Measurements from ENCODE around the gene TALDO1.
A peak's percentile ranks its signal among the peaks of the same experiment; 100 is the strongest.

TALDO1 gene

GRCh38 chr11:779955-780532 lies 32.8 kb downstream of the TALDO1 start:
- TF ChIP-seq, protein P1, sequence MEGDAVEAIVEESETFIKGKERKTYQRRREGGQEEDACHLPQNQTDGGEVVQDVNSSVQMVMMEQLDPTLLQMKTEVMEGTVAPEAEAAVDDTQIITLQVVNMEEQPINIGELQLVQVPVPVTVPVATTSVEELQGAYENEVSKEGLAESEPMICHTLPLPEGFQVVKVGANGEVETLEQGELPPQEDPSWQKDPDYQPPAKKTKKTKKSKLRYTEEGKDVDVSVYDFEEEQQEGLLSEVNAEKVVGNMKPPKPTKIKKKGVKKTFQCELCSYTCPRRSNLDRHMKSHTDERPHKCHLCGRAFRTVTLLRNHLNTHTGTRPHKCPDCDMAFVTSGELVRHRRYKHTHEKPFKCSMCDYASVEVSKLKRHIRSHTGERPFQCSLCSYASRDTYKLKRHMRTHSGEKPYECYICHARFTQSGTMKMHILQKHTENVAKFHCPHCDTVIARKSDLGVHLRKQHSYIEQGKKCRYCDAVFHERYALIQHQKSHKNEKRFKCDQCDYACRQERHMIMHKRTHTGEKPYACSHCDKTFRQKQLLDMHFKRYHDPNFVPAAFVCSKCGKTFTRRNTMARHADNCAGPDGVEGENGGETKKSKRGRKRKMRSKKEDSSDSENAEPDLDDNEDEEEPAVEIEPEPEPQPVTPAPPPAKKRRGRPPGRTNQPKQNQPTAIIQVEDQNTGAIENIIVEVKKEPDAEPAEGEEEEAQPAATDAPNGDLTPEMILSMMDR (conservative IDR thresholded peaks at IDR 0.05), result no peak
- no peak overlapping the region for H3K27ac ChIP-seq

DNA sequence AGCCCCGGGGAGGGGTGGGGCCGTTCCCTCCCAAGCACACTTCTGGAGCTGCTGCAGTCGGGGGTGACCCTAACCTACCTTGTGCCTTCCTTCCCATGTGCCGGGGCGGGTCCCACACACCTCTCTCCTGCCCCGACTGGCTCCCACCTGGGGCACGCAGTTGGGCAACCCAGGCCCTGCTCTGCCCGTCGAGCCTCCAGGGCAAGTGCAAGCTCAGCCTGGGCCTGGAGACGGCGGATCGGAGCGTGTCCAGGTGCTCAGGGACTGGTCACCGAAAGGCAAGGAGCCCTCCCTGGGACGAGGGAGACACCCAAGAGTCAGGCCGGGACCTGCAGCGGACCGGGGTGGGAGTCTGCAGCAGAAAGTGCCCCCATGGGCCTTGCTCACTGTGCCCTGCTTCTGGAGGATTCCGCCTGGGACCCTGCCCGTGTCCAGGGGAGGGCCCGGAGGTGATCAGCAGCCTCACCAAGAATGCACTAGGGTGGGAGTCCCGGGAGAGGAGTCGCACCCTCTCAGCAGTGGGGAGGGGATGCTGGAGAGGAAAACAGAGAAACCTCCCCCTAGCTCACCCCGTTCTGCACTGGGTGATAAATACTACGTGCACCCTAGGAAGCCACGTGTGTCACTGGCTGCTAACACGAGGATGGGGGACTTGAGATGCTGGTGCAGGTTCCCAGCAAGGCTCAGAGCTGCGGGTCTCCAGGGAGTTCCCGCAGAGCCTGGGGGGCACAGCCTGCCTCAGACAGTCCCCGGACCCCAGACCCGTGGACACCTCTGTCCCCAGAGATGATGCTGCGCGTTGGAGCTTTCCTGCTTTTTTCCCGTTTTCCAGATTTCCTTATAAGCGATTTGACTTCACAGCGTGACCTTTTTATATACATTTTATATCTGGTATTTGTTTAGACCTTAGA lies 35.3 kb downstream of the TALDO1 start:
- TF ChIP-seq, protein P1 (conservative IDR thresholded peaks at IDR 0.05), result no peak
- H3K27ac ChIP-seq, result no peak overlapping the region

GRCh38 chr11:783581-784015 lies 36.3 kb downstream of the TALDO1 start:
- H3K27ac ChIP-seq, result no peak overlapping the region
- TF ChIP-seq, protein P1 (conservative IDR thresholded peaks at IDR 0.05), result peak; percentile 73

DNA sequence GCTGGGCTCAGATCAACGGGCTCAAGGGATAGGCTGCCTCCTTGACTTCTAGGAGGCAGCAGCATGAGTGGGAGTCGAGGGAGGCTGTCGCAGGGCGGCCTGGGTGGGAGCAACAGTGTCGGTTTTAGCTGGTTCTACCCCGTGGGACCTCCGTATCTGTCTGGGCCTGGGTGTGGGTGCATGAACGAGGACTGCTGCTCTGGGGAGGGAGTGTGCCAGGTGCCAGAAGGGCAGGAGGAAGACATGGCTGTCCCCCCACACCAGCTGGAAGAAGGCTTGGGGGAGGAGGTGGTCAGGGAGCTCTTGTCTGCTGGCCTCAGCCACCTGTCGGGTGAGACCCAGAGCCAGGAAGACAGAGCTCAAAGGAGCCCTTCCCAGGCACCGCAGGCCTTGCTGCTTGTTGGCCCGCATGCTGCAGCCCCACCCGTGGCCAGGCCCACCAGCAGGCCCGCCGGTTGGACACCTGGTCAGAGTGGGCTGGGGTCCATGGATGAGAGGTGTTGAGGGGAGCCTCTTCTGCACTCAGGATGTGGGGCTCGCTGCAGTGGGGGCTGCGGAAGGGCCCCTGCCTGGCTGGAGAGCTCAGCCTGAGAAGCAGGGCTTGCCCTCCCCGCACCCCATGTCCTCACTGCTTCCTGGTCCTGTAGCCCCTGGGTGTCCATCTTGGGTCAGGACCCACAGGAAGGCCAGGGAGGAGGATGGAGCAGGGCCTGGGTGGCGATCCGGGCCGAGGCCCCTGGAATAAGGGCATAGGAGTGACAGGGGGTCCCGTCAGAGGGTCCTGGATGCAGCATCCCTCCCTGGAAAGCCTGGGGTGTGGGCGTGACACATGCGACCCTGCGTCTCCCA lies 39.2 kb downstream of the TALDO1 start:
- TF ChIP-seq, protein P1 (conservative IDR thresholded peaks at IDR 0.05), result no peak
- no peak overlapping the region for H3K27ac ChIP-seq

DNA sequence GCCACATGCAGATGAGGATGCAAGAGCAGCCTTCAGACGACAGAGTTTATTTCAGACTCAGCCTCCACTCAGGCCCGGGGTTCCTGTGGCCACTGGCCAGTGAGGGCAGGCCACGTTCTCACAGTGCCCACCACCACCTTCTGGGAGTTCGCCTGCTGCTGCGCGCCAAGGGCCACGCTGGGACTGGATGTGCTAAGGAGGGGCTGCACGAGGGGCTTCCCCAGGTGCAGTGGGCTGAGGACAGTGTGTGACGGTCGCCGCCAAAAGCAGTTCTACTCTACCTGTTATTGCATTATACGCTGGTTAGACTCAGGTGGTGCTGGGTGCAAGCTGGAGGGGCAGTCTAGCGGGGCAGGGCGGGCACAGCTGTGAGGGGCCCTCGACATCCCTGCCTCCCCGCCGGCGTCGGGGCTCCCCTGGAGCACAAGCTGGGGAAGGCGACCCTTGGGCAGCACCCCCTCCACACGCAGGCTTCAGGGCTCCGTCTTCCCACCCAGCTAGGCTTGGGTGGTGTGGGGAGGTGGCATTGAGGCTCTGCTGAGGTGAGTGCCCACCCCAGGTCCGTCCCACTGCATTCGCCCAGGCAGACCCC lies 39.9 kb downstream of the TALDO1 start:
- no peak overlapping the region for H3K27ac ChIP-seq
- TF ChIP-seq, protein P1 (conservative IDR thresholded peaks at IDR 0.05), result no peak

GRCh38 chr11:788009-788640 lies 40.9 kb downstream of the TALDO1 start:
- TF ChIP-seq, protein P1 (conservative IDR thresholded peaks at IDR 0.05), result no peak
- no peak overlapping the region for H3K27ac ChIP-seq

Data from VCaP (cell line).